ENCODE measurements around the gene TMEM184A.
A peak's percentile ranks its signal among the peaks of the same experiment; 100 is the strongest.

TMEM184A gene
- 0 to 2.9 (median 0.08) reads per million in 17 experiments for total RNA-seq

DNA sequence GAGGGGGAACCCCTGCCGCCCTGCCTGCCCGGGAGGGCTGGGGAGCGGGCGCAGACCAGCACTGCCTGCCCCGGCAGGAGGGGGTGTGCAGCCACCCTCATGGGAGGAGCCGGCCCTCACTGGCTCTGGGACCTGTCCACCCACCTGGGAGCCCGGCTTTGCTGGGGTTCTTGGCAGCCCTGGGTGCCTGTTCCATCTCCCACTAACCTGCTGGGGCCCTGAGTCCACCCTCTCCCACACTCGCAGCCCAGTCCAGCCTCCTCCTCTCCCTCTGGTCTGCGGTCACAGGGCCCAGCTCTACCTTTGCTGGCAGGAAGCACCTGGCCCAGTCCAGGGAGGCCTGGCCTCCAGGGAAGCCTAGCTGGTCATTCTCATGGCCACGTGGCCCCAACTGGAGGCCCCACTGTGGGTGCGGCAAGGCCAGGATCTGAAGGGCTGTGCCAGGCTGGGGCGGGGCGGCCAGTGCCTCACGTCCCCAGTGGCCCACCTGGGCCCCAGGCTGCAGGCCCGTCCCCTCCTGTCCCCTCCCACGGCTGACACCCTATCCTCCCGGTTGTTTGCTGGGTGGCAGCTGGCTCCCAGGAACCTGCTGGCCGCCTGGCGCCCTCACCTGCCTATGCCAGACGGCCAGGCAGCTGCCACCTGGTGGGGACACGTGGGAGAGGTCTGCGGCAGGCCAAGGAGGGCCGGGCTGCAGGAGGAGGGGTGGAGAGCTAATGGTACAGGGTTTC lies at the start of gene TMEM184A:
Gene TMEM184A, minus strand, starts transcription at position 393 of the 731 bp plus-strand sequence. CDS start 721 bp downstream, outside the sequence.
- DNase-seq = peak in 2 of 4 experiments; percentile 10 to 30

- DNase-seq = no peak
Measured at GRCh38 chr7:1604383-1604782, 48.4 kb upstream of the TMEM184A start.

- DNase-seq = no peak
Measured at GRCh38 chr7:1603346-1604225, 47.6 kb upstream of the TMEM184A start.

DNA sequence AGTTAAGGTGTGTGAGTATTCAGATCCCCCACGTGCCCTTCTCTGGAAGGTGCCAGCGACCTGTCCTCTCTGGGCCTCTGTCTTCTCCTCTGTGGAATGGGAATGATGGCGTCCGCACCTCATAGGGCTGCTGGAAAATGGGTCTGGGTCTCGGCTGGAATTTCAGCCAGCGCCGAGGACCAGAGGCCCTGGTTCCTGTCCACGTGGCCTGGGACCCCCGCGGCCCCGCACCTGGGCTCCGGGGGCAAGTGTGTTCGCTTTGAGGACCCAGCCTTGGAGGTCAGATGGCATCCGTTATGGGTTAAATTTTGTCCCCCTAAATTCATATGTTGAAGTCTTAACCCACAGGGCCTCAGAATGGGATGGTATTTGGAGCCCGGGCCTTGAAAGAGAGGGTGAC lies 46.4 kb upstream of the TMEM184A start:
- DNase-seq = no peak

DNA sequence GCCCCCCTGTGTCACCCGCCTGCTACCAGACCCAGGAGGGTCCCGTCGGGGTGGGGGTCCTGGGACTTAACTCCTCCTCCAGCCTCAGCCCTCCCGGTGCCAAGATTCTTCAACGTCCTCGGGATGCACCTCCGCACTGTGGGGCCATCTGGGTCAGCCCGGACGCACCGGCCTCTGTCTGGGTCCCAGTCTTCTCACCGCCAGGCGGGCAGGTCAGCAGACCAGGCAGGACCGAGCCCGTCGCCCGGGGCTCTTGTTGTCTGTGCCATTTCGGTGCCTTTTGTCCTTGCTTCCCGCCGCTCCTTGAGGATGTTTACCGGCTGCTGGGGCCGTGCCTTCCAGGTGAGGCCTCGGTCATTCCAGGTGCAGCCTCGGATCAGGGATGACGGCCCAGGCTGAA lies 46.0 kb upstream of the TMEM184A start:
- no peak for DNase-seq

- DNase-seq = no peak
Measured at GRCh38 chr7:1599640-1600395, 43.8 kb upstream of the TMEM184A start.

DNA sequence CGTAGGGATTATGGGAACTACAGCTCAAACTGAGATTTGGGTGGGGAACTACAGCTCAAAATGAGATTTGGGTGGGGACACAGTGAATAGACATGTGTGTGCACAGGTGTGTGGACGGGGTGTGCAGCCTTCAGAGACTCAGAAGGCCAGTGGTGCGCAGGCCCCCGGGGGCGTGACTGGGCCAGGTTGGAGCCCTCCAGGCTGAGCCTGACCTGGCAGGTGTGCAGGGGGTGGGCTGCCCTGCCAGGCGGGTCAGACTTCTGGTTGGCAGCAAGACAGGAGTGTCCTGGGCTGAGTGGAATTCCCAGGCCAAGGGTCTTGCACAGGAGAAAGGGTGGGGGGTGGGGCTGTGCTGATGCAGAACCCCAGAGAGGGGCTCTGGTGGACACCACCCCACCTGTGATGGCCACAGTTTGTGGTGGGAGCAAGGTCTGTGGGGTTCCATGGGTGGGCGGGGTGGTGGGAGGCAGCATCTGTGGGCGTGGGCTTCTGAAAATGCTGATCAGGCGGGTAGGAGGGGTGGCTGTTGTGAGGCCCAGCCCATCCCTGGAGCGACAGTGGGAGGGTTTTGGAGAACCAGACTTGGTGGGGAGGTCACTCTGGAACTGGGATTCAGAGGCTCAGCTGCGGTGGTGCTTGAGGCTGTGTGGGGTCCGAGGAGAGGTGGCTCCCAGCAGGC lies 43.1 kb upstream of the TMEM184A start:
- no peak for DNase-seq

- DNase-seq = no peak
Measured at GRCh38 chr7:1598286-1598685, 42.3 kb upstream of the TMEM184A start.

GRCh38 chr7:1597791-1598190 lies 41.8 kb upstream of the TMEM184A start:
- no peak for DNase-seq

GRCh38 chr7:1597066-1597760 lies 41.2 kb upstream of the TMEM184A start:
- peak; percentile 23 to 61 (median 54) for DNase-seq

- no peak for DNase-seq
Measured at GRCh38 chr7:1596181-1597043, 40.4 kb upstream of the TMEM184A start.

- no peak for DNase-seq
Measured at GRCh38 chr7:1595636-1596035, 39.6 kb upstream of the TMEM184A start.

DNA sequence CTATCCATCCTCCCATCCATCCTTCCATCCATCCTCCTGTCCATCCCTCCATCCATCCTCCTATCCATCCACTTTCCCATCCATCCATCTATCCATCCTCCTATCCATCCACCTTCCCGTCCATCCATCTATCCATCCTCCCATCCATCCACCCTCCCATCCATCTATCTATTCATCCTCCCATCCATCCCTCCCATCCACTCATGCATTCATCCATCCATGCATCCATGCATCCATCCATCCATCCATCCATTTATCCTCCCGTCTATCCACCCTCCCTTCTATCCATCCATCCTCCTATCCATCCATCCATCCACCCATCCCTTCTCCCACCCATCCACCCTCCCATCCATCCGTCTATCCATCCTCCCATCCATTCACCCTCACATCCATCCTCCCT lies 39.0 kb upstream of the TMEM184A start:
- DNase-seq = no peak

DNA sequence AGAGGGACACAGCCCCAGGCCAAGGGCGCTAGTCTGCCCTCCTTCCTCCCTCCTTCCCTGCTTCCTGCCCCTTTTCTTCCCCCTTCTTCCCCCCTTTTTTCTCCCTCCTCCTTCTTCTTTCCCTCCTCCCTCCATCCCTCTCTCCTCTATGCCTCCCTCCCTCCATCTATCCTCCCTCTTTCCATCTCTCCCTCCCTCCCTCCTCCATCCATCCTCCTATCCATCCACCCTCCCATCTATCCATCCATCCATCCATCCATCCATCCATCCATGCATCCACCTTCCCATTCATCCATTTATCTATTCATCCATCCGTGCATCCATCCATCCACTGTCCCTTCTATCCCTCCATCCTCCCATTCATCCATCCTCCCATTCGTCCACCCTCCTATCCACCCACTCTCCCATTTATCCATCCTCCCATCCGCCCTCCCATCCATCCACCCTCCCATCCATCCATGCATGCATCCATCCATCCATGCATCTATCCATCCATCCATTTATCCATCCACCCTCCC lies 38.0 kb upstream of the TMEM184A start:
- DNase-seq = no peak

DNA sequence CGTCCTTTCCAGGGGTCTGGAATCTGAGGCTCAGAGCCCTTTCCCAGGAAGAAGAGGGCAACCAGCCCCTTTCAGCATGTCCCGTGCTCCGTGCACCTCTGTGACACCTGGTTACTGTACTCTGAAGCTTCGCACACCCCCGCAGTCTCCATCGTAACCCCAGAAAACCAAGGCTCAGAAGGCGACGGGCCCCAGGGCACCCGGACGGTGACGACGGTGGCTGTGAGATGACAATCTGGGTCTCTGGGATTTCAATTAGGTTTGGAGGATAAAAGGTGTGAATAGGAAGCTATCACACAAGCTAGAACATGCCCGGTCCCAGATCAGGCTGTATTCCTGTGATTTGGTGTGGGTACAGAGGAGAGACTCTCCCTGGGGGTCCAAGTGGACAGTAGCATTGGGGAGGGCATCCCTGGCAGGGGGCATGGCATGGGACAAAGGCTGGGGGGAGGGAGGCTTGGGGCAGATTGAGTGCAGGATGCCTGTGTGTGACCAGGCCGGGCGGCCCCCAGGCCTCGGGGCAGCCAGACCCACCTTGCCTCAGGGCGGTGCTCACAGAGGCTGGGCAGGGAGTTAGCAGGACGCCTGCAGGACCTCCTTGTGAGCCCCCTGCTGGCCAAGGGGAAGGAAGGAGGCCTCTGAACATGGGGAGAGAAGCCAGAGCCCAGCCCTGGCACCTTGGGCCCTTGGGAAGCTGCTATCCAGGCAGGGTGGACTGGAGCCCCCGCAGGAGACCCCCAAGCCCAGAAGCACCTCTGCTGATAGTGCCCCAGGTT lies 37.3 kb upstream of the TMEM184A start:
- peak; percentile 25 to 56 (median 40) for DNase-seq

- no peak for DNase-seq
Measured at GRCh38 chr7:1592299-1592871, 36.4 kb upstream of the TMEM184A start.

- DNase-seq = no peak
Measured at GRCh38 chr7:1591876-1592275, 35.9 kb upstream of the TMEM184A start.

DNA sequence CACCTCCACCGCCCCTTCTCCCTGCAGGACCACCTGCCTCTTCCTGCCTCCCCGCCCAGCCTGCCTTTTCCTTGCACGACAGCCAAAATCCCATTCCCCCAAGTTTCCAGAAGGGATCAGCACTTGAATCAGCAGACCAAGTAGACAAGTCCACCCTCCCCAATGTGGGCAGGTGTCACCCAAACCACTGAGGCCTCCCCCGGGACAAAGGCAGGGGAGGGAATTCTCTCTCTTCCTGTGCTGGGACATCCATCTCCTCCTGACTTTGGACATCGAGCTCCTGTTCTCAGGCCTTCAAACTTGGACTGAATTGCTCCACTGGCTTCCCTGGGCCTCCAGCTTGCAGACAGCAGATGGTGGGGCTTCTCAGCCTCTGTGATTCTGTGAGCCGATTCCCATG lies 35.4 kb upstream of the TMEM184A start:
- no peak for DNase-seq

DNA sequence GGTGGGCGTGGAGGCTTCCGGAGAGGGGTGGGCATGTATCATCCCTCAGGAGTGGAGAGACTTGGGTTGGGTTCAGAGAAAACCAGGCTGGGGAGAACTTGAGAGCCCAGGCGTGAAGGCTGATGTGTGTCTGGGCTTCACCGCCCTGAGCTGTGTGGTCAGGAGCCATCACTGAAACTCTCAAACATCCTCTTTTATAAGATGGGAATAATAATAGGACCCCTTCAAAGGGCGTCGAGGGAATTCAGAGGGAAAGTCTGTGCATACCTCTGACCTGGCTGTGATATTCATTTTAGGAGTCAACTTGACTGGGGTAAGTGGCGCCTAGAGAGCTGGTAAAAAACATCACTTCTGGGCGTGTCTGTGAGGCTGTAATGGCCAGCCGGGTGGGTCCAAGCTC lies 34.9 kb upstream of the TMEM184A start:
- DNase-seq = no peak

Data from suppressor macrophage (primary cell).